Measurements from ENCODE around the gene CDC14B.

Gene CDC14B

DNA sequence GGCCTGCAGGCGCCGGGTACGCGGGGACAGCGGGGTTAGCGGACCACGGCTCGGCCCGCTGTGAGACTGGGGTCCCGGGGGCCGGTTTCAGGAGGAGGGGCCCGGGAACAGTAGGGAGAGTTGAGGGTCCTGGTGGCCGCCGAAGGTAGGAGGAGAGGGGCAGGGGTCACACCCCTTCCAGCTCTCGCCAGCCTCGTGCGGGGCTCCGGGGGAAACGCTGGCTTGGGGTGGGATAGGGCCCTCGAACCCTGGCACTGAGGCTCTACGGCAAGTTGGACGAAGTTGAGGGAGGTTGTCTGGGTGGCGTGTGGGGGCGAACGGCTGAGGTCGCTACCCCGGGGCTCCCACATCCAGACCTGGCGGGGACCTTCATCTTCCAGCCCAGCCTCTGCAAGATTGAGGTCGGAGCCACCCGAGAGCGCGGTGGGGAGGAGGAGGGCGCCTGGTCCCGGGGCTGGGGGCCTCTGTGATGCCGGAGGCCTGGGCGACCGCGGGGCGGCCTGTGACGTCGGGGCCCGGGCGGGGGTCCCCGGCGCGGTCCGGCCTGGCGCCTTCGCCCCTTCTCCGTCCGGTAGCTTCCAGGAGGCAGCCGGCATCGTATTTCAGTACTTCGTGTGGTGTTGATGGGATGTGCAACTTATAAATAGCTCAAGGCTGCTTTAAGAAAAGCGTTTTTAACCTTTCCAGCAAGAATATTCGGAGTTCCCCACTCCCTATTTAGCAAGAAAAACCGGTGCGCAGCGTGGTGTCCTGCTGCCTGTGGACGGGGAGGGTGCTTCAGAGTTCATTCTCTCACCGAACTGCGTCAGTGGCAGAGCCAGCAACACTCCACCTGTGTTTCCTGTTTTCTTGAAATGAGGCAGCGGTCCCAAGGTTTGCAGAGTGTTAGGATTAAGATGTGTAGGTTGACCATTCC lies 168.8 kb downstream of the CDC14B start:
- TF ChIP-seq CTCF (IDR thresholded peaks at IDR 0.05; ENCODE audit: insufficient read depth, low read depth, low read length, missing control alignments) = no peak
- peak; percentile 13 for DNase-seq (ENCODE audit: low read depth)
- H3K4me3 ChIP-seq (ENCODE audit: low read depth, low read length) = peak overlapping the region; percentile 49

Data from GM12865 (cell line).